HG03060 (cell line): ENCODE results near the gene BBC3.
"Not testable (repeated sequence)": the region's sequence is repeated elsewhere in the genome, so short reads cannot be mapped to it uniquely, and the experiment has no call there.

ENCODE experiments used
- ATAC-seq: cut with Tn5 transposase; IDR thresholded peaks from one replicate; pipeline ENCODE4 v1.9.1; 2021; ENCODE audit warnings: low read depth, moderate number of reproducible peaks; ENCODE audit not compliant: unreplicated experiment

Gene BBC3

GRCh38 chr19:47230921-47231214, at the start of gene BBC3:
BBC3 (minus strand) TSS chr19:47231199; CDS start chr19:47228431, 2,768 bp downstream.
- no peak for ATAC-seq

GRCh38 chr19:47280183-47280797, 49.3 kb upstream of the BBC3 start:
- no peak for ATAC-seq

- not testable (repeated sequence) for ATAC-seq
These were observed 45.5 kb upstream of the BBC3 start for GRCh38 chr19:47276513-47276912.

GRCh38 chr19:47275791-47276461, 44.9 kb upstream of the BBC3 start:
- ATAC-seq = no peak

- no peak for ATAC-seq
These were observed 44.1 kb upstream of the BBC3 start for GRCh38 chr19:47274891-47275761.

GRCh38 chr19:47274071-47274890, 43.3 kb upstream of the BBC3 start, which contains the start of gene INAFM1:
INAFM1 (plus strand) TSS chr19:47274885; CDS start chr19:47274920, 35 bp downstream.
- ATAC-seq = no peak

- ATAC-seq = peak; percentile 47
These were observed 42.5 kb upstream of the BBC3 start for GRCh38 chr19:47273313-47274070.

GRCh38 chr19:47272448-47273312, 41.7 kb upstream of the BBC3 start:
- ATAC-seq = no peak

GRCh38 chr19:47271949-47272348, 41.0 kb upstream of the BBC3 start:
- ATAC-seq = no peak

- no peak for ATAC-seq
These were observed 39.4 kb upstream of the BBC3 start for GRCh38 chr19:47270408-47270807.

- ATAC-seq = no peak
These were observed 38.6 kb upstream of the BBC3 start for GRCh38 chr19:47269596-47269995.

- ATAC-seq = no peak
These were observed 37.0 kb upstream of the BBC3 start for GRCh38 chr19:47268028-47268427.

GRCh38 chr19:47267350-47267759, 36.4 kb upstream of the BBC3 start:
- no peak for ATAC-seq

- ATAC-seq = no peak
These were observed 35.5 kb upstream of the BBC3 start for GRCh38 chr19:47266401-47266941.

GRCh38 chr19:47264629-47265028, 33.6 kb upstream of the BBC3 start:
- ATAC-seq = no peak

GRCh38 chr19:47261946-47262793, 31.2 kb upstream of the BBC3 start:
- ATAC-seq = peak; percentile 44

GRCh38 chr19:47260476-47260875, 29.5 kb upstream of the BBC3 start:
- ATAC-seq = no peak
